LNCaP clone FGC (cell line): ENCODE data around the gene TEPSIN.

Source experiments
- DNase-seq: peaks from one replicate; pipeline ENCODE4 v3.0.0-alpha.2; 2011; ENCODE audit warnings: low read depth
- H3K4me3 ChIP-seq: 2 replicates; pipeline ENCODE4 v1.5.1; 2011; ENCODE audit warnings: mild to moderate bottlenecking, low read depth, low read length, control low read depth
- TF ChIP-seq, protein P1 (sequence below): IDR thresholded peaks from 2 replicates; pipeline ENCODE4 v1.5.1; 2012; ENCODE audit warnings: mild to moderate bottlenecking; ENCODE audit not compliant: control insufficient read depth, insufficient read depth; ENCODE audit errors: extremely low read depth

Gene TEPSIN

GRCh38 chr17:81265576-81265975 is 26.7 kb upstream of the TEPSIN start:
- TF ChIP-seq, protein P1, sequence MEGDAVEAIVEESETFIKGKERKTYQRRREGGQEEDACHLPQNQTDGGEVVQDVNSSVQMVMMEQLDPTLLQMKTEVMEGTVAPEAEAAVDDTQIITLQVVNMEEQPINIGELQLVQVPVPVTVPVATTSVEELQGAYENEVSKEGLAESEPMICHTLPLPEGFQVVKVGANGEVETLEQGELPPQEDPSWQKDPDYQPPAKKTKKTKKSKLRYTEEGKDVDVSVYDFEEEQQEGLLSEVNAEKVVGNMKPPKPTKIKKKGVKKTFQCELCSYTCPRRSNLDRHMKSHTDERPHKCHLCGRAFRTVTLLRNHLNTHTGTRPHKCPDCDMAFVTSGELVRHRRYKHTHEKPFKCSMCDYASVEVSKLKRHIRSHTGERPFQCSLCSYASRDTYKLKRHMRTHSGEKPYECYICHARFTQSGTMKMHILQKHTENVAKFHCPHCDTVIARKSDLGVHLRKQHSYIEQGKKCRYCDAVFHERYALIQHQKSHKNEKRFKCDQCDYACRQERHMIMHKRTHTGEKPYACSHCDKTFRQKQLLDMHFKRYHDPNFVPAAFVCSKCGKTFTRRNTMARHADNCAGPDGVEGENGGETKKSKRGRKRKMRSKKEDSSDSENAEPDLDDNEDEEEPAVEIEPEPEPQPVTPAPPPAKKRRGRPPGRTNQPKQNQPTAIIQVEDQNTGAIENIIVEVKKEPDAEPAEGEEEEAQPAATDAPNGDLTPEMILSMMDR: no peak

DNA sequence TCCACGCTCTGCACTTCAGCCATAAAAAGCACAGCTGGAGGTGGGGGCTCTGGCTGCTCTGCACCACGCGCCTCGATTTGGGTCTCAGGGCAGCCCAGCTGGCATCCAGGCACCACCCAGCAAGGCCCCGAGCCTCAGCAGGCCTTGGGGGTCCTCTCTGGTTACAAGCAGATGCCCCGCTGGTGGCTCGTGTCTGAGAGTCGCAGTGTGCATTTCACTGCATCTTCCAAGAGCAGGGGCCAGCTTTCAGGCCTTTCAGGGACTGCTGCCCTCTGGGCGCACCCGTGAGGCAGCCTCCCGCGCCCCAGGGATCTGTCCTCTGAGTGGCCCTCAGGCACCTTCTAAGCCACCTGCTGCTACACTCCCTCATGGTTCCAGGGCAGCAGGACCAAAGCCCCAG is 25.8 kb upstream of the TEPSIN start:
- no peak overlapping the region for H3K4me3 ChIP-seq
- TF ChIP-seq, protein P1: no peak
- DNase-seq: no peak

More at GRCh38 chr17:81265576-81265975, 26.7 kb upstream of the TEPSIN start:
- no peak for DNase-seq
- H3K4me3 ChIP-seq: no peak overlapping the region

GRCh38 chr17:81263371-81264181 is 24.7 kb upstream of the TEPSIN start:
- no peak for DNase-seq
- no peak overlapping the region for H3K4me3 ChIP-seq
- TF ChIP-seq, protein P1: no peak

GRCh38 chr17:81261582-81262336 is 22.9 kb upstream of the TEPSIN start:
- no peak overlapping the region for H3K4me3 ChIP-seq
- DNase-seq: no peak
- TF ChIP-seq, protein P1: no peak

DNA sequence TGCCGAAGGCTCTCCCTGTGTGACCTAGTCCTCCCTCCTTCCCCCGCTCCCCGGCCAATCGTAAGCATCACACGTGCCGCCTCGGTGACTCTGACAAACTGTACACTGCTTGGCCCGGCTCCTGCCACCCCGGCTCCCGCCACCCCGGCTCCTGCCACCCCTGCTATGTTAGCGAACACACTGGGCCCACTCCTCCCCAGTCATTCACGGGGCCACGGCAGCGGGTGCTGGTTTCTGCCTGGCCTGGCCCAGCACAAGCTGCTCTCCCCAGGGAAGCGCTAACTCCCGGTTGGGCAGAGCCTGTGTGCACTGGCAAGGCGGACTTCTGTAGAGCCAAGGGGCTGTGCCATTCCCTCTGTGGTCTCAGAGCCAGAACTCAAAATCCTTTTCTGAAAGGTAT is 22.2 kb upstream of the TEPSIN start:
- no peak for DNase-seq
- H3K4me3 ChIP-seq: no peak overlapping the region
- TF ChIP-seq, protein P1: no peak

GRCh38 chr17:81260641-81261040 is 21.8 kb upstream of the TEPSIN start:
- no peak overlapping the region for H3K4me3 ChIP-seq
- DNase-seq: no peak
- TF ChIP-seq, protein P1: no peak
